DOHH2 (cell line): Measurements from ENCODE around the gene SLF2.
A peak's percentile ranks its signal among the peaks of the same experiment; 100 is the strongest.

Experiments
- H3F3A ChIP-seq: fragments of 200-600 bp; sonication (generic), shearing (Covaris generic); 2 replicates; pipeline ENCODE4 v1.6.0; 2016; ENCODE audit warnings: antibody characterized with exemption, mild to moderate bottlenecking; ENCODE audit not compliant: control insufficient read depth, insufficient read depth
- H3K27ac ChIP-seq: fragments of 200-600 bp; sonication (generic); 2 replicates; pipeline ENCODE4 v1.5.1; 2014; ENCODE audit warnings: low read depth, mild to moderate bottlenecking, low read length, moderate library complexity
- H3K27me3 ChIP-seq: fragments of 200-600 bp; sonication (generic); 2 replicates; pipeline ENCODE4 v1.6.1; 2014; ENCODE audit warnings: mild to moderate bottlenecking, low read length, mixed read lengths; ENCODE audit not compliant: control insufficient read depth
- H3K36me3 ChIP-seq: fragments of 200-600 bp; sonication (generic); 2 replicates; pipeline ENCODE4 v1.6.1; 2014; ENCODE audit warnings: mild to moderate bottlenecking, low read length, moderate library complexity, mixed read lengths; ENCODE audit not compliant: control insufficient read depth
- H3K4me1 ChIP-seq: fragments of 200-600 bp; sonication (generic); 2 replicates; pipeline ENCODE4 v1.6.1; 2014; ENCODE audit warnings: mild to moderate bottlenecking, low read length, mixed read lengths; ENCODE audit not compliant: control insufficient read depth
- H3K4me2 ChIP-seq: fragments of 200-600 bp; sonication (generic); 2 replicates; pipeline ENCODE4 v1.6.0; 2014; ENCODE audit warnings: mild to moderate bottlenecking, low read length, moderate library complexity
- H3K4me3 ChIP-seq: fragments of 200-600 bp; sonication (generic); 2 replicates; pipeline ENCODE4 v1.5.1; 2014; ENCODE audit warnings: mild to moderate bottlenecking, low read length, mixed read lengths
- H3K79me2 ChIP-seq: fragments of 200-600 bp; sonication (generic); 2 replicates; pipeline ENCODE4 v1.6.1; 2014; ENCODE audit warnings: mild to moderate bottlenecking, low read length, mixed read lengths; ENCODE audit not compliant: control insufficient read depth
- H3K9me2 ChIP-seq: fragments of 200-600 bp; sonication (generic); replicated peaks from 2 replicates; pipeline ENCODE4 v1.6.1; 2014; ENCODE audit warnings: mild to moderate bottlenecking, low read length, mixed read lengths; ENCODE audit not compliant: control insufficient read depth
- H3K9me3 ChIP-seq: fragments of 200-600 bp; sonication (generic); 2 replicates; pipeline ENCODE4 v1.6.1; 2014; ENCODE audit warnings: antibody characterized with exemption, low read length, mixed read lengths; ENCODE audit not compliant: control insufficient read depth, insufficient read depth
- H4K20me1 ChIP-seq: fragments of 200-600 bp; sonication (generic); 2 replicates; pipeline ENCODE4 v1.6.0; 2014; ENCODE audit warnings: low read depth, mild to moderate bottlenecking, antibody characterized with exemption, low read length, moderate library complexity; ENCODE audit not compliant: control insufficient read depth, insufficient read depth
- EZH2phosphoT487 ChIP-seq: fragments of 200-600 bp; sonication (generic); IDR thresholded peaks from 2 replicates; pipeline ENCODE4 v1.6.1; 2017; ENCODE audit warnings: borderline replicate concordance, mild to moderate bottlenecking, antibody characterized with exemption, low read length, moderate library complexity, mixed read lengths
- TF ChIP-seq, protein P1 (sequence below): fragments of 200-600 bp; sonication (generic); IDR thresholded peaks from one replicate; pipeline ENCODE4 v1.5.1; 2014; ENCODE audit warnings: antibody characterized with exemption, mild to moderate bottlenecking, low read depth, low read length; ENCODE audit not compliant: poor library complexity, severe bottlenecking

SLF2 gene

DNA sequence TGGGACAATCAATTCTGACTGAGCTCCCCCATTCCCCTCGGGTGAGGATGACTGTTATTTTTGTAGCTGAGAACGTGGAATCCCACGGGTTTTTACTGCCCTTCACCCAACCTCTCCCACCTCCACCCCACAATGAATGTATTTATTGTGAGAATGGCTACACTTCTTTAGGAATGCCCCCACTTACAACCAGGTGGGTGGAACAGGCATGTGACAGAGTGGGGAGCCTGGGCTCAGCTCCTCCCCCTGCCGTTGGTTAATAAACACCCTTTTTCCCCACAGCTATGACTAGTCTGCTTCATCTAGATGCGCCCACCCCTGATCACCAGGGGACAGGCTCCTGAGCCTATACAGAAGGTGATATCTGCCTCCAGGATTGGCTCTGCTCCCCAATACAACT, 72.6 kb downstream of the SLF2 start:
- TF ChIP-seq, protein P1, sequence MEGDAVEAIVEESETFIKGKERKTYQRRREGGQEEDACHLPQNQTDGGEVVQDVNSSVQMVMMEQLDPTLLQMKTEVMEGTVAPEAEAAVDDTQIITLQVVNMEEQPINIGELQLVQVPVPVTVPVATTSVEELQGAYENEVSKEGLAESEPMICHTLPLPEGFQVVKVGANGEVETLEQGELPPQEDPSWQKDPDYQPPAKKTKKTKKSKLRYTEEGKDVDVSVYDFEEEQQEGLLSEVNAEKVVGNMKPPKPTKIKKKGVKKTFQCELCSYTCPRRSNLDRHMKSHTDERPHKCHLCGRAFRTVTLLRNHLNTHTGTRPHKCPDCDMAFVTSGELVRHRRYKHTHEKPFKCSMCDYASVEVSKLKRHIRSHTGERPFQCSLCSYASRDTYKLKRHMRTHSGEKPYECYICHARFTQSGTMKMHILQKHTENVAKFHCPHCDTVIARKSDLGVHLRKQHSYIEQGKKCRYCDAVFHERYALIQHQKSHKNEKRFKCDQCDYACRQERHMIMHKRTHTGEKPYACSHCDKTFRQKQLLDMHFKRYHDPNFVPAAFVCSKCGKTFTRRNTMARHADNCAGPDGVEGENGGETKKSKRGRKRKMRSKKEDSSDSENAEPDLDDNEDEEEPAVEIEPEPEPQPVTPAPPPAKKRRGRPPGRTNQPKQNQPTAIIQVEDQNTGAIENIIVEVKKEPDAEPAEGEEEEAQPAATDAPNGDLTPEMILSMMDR = no peak
- TF ChIP-seq EZH2phosphoT487 = no peak
- Histone ChIP-seq H3K4me3 (no peak overlapping the region), H3K27ac (no peak overlapping the region), H3K27me3 (no peaks in the 10 kb centered on the region), H3K36me3 (peaks cover 33% of the 10 kb centered on the region), H4K20me1 (peaks cover 6% of the 10 kb centered on the region; the same call in 1 of the 2 replicates), H3F3A (no peaks in the 10 kb centered on the region), H3K79me2 (peaks cover 49% of the 10 kb centered on the region), H3K9me3 (no peaks in the 10 kb centered on the region), H3K9me2 (no peaks in the 10 kb centered on the region), H3K4me1 (peaks cover 28% of the 10 kb centered on the region), H3K4me2 (no peak overlapping the region; the same call in 1 of the 2 replicates)

DNA sequence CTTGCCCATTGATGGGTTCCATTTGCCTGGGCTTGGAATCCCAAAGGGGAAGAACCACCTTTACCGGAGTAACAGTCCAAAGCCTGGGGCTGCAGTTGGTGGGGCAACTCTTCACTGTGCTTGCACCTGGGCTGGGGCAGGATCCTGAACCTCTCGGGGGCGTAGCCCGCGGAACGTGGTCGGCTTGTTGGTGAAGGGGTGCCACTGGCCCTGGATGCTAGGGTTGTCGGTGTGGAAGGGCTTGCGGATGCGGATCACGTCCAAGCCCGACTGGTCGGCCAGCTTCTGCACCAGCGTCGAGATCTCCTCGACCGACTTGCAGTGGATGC, 73.8 kb downstream of the SLF2 start:
- peaks cover 60% of the 10 kb centered on the region for H3K79me2 ChIP-seq

DNA sequence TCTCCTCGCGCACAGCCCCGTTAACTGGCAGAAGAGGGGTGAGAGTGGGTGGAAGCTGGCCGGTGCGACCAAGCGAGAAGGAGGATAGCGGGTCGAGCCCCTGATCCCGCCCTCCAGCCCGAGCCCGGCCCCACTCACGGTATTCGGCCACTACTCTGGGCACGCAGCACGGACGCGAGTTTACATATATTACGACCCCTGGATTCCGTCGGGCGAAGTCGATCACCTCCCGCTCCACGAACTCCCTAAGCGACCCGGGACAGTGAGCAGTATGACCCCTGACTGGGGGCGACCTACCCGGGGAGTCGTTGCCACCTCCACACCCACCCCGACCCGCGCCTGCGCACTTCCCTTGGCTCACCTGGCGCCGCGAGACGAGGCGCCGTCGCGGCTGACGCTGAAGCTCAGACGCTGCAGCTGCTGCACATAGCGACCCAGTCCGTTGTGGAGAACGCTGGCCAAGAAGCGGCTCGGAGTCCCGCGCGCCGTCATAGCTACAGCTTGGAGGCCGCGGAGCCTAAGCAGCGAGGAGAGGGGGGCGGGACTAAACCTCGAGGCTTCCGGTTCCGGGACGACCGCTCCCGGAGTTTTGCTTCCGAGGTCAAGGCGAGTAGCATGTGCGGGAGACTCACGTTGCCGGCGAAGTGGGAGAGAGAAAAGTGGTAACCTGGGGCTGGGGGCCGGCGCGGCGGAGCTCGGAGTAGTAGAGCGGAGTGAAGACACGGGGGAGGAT, 74.4 kb downstream of the SLF2 start, which contains the start of the genes MRPL43 and TWNK:
Gene MRPL43 (minus strand): TSS at position 546 of the 733 bp plus-strand sequence. CDS start 54 bp downstream, at position 492.
Gene TWNK (plus strand): TSS at position 592 of the 733 bp plus-strand sequence. CDS start 668 bp downstream, outside the sequence.
- Histone ChIP-seq H3K9me3 (no peaks in the 10 kb centered on the region), H4K20me1 (peaks cover 6% of the 10 kb centered on the region; the same call in 1 of the 2 replicates), H3F3A (no peaks in the 10 kb centered on the region), H3K27me3 (no peaks in the 10 kb centered on the region), H3K79me2 (peaks cover 60% of the 10 kb centered on the region), H3K36me3 (peaks cover 40% of the 10 kb centered on the region), H3K4me3 (peak within 1 kb of the TSS; percentile 82), H3K27ac (peak within 1 kb of the TSS; percentile 69), H3K9me2 (no peaks in the 10 kb centered on the region), H3K4me1 (peaks cover 28% of the 10 kb centered on the region), H3K4me2 (peak within 1 kb of the TSS; percentile 84)
- no peak for TF ChIP-seq EZH2phosphoT487
- TF ChIP-seq, protein P1 = no peak

More for the DNA sequence above, 73.8 kb downstream of the SLF2 start:
- H3K4me1 ChIP-seq = peaks cover 28% of the 10 kb centered on the region
- peaks cover 6% of the 10 kb centered on the region; the same call in 1 of the 2 replicates for H4K20me1 ChIP-seq
- peak overlapping the region; percentile 69; the same call in 1 of the 2 replicates for H3K27ac ChIP-seq
- H3K9me2 ChIP-seq = no peaks in the 10 kb centered on the region
- H3F3A ChIP-seq = no peaks in the 10 kb centered on the region
- TF ChIP-seq EZH2phosphoT487 = no peak
- TF ChIP-seq, protein P1 = no peak
- no peaks in the 10 kb centered on the region for H3K27me3 ChIP-seq
- H3K9me3 ChIP-seq = no peaks in the 10 kb centered on the region
- H3K4me3 ChIP-seq = peak overlapping the region; percentile 82
- H3K4me2 ChIP-seq = peak overlapping the region; percentile 84
- H3K36me3 ChIP-seq = peaks cover 40% of the 10 kb centered on the region
